ENCODE results near the gene SLC17A6.
A peak's percentile ranks its signal among the peaks of the same experiment; 100 is the strongest.

The SLC17A6 gene

DNA sequence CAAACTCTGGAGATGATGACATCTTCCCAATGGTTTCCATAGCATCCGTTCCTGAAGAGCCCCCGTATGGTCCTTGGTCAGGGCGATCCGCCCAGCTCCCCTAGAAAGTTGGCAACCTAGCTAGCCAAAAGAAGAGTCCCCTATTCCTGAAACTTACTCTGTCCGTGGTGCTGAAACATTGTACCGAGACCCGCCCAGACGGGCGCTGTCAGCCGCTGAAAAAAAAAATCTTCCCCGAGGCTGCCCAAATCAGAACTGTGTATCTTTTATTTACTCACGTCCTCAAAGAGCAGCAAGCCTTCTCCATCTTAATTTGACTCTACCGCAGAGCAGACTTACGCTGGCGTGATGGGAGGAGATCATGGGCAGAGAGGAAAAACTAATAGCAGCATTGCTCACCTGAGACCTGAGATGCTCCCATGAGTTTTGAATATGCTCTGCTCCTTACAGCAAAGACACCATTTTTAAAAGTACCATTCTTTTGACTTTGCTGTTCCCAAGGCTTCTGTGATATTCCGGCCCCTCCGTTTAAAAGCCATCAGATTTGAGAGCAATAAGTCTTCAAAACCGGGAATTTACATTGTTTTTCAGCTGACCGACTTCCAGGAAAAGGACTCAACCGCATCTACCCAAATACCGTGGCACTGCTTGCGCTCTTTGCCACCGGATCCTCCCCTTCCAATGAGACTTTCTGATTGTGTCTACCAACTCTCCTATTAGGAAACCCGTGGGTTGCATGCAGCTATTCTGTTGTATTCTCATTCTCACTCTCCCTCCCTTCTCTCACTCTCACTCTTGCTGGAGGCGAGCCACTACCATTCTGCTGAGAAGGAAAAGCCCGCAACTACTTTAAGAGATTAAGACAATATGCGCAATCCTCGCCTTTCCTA, at the start of gene SLC17A6:
Gene SLC17A6 (plus strand): TSS at position 786 of the 890 bp plus-strand sequence. CDS start 153 bp downstream, outside the sequence.
- peak; percentile 35 for DNase-seq (ENCODE audit: low spot score)

DNA sequence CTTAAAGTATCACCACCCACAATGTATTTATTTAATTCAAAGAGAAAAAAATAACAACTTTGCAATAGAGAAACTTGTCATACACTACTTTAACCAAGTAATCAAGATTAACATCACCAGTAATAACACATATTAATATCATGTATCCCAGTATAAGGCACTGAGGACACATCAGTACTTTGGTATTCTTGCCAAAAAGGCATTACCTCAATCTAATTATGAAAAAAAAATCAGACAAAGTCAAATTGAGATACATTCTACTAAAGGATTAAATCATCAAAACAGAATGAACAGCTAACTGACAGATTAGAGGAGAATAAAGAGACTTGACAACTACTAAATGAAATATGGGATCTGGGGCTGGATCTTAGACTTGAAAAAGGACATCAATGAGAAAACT, 35.8 kb upstream of the SLC17A6 start:
- no peak for DNase-seq (ENCODE audit: low spot score)

DNA sequence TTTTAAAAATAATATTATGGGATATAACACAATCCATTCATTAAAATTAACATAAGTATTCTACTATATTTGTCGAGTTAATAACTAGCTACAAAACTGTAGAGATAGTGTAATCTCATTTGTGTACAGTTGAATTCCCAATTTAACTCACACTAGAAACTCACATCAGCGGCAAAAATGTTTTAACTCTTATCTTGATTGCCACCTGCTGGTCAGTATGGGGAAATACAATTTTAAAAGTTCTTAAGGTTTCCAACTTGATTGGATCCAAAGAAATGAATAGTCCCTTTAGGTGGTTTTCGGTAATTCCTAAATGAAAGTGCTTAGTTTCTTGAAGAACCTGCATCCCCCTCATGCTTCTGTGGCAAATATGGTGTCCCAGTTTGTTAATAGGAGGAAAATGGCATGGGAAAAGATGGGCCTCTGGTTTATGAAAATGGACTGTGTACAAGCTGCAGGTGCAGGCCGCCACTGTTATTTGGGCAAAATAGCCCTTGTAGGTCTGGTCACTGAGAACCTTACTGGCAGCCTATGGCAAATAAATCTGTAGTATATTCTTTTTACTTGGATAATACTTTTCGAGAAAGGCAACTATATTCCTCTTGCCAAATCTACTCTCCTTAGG, 33.7 kb upstream of the SLC17A6 start:
- peak; percentile 14 for DNase-seq (ENCODE audit: low spot score)

DNA sequence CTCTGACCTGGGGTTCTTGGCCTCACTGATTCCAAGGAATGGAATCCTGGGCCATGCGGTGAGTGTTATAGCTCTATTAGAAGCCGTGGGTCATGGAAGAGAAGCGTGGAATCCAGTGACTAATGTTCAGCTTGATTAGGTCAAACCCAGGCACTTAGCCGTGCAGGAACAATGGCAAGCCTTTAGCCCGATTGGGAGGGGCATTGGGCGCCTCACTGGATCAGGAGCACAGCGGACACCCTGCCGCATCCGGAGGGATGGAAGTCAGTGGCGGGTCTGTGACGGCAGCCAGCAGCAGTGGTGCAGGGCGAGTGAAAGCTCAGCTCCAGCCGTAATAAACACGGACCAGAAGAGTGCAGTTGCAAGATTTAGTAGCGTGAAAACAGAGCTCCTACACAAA, 20.5 kb upstream of the SLC17A6 start:
- no peak for DNase-seq (ENCODE audit: low spot score)

DNA sequence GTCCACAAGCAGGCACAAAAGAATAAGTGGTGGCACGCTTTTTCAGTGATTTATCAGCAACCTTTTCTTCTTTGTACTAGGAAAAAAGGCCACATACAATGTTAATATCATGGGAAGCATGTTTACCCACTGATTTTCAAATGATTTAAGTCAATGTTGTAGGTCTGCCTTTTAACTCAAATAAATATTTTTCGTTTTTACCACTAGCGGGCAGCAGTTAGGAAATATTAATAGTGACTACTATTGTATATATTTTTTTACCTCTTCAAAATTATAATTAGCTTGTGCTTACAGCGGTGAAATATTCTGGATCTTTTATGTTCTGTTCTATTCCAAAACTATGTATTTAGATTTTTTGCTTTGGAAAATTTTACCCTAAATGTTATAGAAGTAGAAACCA, 6.4 kb upstream of the SLC17A6 start:
- no peak for DNase-seq (ENCODE audit: low spot score)

DNA sequence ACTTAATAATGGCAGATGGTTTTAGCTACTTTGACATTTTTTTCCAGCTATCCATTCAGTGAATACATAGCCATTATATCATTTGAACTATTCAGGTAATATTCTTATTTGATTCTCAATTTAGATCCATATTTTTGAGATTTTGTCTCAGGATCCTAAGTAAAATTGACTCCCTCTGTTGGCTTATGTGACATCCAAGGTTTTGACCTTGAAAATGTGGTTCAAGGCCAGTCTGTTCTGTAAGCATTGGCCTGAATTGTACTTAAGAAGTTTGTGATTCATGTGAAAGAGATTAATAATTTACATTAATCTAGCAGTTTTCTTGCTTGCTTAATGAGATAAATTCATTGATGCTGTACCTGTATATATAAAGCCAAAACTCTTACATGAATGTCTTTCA, 1.6 kb upstream of the SLC17A6 start:
- no peak for DNase-seq (ENCODE audit: low spot score)

DNA sequence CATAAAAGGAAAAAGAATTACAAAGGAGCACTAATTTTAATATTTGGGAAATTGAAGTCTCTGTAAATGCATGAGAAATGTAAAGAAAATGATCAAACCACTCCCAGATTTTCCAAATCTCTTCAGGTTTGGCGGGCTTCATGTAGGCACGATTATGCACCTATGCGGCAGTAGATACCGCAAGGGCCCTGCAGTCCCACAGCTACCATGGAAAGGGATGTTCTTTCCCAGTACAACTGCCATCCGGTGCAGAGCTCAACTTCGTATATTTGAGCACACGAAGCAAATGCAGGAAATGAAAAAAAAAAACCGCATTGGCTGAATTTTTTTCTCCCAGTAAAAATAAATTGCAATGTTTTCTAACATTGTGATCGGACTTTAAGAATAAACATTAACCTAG, 1.4 kb downstream of the SLC17A6 start:
- DNase-seq (ENCODE audit: low spot score), result no peak

DNA sequence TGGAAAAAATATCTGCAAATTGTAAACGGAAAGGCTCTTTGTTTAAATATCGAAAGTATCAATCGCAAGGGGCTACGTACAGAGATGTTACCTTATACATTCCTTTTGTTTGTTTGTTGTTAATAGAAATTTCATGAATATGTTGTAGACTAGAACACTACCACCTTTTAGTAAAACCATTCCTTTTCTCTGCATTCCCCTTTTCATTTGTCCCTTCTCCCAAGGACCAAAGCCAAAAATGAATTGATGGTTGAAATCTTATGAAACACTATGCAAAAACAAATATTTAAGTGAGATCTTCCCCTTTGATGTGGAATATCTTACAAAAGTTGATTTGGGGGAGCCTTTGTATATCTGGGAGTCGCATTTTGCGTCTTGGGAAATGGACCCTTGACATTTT, 2.1 kb downstream of the SLC17A6 start:
- DNase-seq (ENCODE audit: low spot score), result no peak

DNA sequence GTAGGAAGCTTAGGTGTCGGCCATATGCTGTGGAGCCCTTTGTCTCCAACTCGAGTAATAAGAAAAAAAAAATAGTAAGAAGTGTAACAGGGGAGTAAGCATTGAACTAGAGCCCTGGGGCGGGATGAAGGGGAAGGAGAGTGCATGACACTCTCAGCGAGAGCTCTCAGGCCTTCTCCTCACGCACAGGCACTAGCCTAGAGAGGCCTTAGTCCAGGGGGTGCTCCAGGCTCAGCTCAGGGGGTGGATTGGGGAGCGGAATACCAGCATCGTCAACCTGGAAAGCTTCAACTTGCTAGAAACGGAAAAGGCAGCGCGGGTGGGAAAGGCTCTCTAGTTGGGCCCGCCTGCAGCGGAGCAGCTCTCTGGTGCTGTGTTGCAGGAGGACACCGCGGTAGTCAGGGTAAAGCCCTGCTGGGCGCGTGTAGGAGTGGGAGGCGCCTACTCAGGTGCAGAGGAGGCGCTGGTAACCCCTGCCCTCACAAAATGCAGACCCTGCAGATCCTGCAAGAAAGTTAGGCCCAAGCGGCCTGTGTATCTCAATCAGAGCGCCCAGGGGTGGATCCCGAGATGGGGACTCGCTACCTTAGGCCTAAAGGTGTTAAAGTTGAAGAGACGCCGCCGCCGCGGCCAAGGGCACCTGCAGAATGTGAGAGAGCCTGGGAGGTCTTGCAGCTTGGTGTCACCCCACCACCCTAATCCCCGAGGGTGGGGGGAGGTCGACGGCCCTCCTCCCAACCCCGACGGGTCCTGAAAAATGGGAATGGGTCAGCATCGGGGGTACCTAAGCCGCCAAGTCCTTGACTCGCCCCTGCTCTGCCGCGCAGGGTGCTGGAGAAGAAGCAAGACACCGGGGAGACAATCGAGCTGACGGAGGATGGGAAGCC, 2.8 kb downstream of the SLC17A6 start:
- DNase-seq (ENCODE audit: low spot score), result no peak

DNA sequence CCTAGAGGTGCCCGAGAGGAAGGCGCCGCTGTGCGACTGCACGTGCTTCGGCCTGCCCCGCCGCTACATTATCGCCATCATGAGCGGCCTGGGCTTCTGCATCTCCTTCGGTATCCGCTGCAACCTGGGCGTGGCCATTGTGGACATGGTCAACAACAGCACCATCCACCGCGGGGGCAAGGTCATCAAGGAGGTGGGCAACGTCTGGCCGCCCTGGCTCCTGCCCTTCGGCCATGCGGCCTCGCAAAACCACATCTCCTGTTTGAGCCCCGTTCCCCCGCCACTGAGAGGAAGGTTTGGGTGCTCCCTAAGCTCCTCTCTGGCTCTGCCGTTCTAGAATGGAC, 3.4 kb downstream of the SLC17A6 start:
- no peak for DNase-seq (ENCODE audit: low spot score)

DNA sequence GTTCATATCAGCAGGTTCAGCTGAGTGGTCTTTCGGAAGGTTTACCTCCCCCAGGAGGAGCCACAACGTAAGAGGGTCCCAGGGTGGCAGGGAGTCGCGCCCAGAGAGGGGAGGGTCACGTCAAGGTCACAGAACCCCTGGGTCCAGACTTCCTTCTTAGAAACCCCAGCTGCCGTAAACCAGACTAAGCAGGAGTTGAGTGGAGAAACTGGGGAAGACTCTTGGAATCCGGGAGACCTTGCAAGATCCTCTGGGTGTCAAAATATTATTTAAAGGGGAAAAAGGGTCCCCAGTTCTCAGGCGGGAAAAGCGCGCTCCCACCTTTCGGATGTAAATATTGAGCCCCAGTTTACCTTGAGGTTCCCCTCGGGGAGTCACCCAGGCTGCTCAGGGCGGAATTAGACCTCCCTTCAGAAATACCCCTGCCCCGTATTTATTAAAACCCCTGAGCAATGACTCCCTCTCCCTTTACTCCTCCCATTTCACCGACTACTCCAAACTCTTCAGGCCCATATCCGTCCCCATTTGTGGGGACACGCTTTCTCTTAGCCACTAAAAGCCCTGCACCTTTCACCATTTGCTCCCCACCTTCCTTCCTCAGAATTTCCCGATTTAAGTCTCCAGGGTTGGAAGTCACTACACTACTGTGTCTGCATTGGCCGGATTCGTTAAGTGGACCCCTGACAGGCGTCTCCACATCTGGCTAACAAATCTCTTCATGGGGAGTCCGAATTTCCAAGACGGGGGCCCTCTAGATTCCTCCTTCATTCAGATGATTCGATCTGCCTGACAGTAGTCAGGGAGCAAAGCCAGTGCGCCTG, 4.2 kb downstream of the SLC17A6 start:
- DNase-seq (ENCODE audit: low spot score), result no peak

DNA sequence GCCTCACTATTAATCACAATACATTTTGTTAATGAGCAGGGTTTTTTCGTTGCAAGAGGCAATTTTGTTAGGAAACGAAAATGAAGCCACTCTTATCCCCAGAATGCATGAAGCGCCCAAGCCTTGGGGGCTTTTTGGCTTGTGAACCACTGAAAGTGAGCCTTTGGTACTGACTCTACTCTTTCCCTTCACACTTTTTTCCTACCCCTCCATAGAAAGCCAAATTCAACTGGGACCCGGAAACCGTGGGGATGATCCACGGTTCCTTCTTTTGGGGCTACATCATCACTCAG, 4.8 kb downstream of the SLC17A6 start:
- no peak for DNase-seq (ENCODE audit: low spot score)

DNA sequence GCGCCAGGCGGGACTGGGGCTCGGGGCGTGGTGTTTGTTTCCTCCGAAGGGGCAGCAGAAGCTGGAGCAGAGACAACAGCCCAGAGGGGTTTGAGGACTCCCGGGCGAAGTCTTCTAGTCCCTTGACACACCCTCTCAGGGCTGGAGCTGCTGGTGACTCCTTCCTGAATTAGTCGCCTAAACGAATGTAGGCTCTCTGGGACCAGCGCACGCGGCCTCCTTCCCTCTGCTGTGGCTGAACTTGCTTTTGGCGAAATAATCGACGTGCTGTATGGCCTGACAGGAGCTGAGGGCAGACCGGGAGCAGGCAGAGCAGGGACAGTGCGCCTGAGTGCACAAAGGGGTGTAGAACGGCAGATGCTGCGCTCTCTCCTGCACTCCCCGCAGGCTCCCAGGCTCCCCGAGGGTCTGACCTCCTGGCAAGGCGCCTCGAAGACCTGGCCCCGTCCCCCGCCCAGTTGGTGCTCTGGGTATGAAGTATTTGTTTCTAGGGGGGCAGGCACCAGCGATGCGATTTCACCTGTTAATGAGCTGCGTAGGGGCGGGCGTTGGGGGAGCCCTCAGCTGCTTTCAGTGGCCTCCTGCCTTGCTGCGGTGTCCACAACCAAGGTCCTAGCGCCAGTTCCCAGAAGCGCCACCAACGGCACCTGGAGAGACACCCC, 5.3 kb downstream of the SLC17A6 start:
- DNase-seq (ENCODE audit: low spot score), result no peak

DNA sequence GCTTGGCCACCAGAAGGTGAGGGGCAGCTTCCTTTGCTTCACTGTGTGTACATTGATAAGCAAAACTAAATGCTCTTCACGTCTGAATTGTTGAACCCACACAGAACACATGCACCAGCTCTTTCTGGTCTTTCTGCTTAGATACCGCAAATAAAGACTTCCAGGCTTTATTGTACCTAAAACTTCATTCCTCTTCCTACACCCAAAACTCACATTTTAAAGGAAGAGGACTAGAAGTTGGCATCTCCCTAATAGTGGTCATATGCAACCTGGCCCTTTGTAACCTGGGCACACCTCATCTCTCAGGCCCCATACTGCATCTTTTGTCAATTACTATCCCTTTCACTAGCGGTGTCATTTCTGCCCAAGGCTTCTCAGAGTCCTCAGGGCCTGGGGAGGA, 5.9 kb downstream of the SLC17A6 start:
- no peak for DNase-seq (ENCODE audit: low spot score)

DNA sequence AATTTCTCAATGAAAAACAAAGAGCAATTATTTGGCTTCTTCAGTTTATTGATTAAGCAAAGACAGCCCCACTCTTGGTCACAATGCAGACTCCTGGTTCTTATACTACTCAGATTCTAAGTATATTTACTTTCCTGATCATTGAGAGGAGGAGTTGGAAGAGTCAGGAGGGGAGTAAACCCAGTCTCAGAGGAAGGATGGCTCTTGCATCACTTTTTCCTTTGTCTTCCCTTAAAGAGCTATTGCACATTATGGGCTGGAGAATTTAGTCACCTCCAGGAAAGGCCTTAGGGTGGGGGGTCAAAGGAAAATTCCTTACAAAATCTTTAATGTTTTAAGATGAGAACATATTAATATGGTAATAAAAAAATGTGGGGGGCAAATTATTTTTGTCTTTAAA, 8.1 kb downstream of the SLC17A6 start:
- DNase-seq (ENCODE audit: low spot score), result no peak

DNA sequence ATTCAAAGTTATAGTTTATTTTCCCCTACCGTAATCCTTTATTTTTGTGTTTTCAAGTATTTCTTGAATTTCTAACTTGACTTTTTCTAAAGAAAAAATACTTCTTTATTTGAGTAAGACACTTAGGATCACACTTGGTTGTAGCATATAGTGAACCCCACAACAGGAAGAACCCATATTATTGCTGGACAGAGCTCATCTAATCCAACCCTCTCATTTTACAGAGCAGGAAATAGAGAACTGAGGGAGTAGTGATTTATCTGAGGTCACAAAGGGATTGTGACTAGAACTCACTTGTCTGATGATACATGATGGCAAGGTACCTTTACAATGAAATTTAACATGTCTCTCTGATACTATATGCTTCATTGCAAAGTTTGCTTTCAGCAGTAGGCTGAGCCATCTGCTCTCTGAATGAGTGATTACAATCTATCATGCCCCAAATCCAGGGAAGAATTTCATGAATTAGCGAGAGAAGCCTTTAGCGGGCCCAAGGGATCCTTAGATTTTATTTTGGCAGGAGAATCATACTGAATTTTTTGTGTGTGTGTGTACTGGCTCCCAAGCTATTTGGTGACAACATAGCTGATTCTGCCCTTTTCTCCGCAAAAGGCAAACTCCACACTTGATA, 9.8 kb downstream of the SLC17A6 start:
- no peak for DNase-seq (ENCODE audit: low spot score)

DNA sequence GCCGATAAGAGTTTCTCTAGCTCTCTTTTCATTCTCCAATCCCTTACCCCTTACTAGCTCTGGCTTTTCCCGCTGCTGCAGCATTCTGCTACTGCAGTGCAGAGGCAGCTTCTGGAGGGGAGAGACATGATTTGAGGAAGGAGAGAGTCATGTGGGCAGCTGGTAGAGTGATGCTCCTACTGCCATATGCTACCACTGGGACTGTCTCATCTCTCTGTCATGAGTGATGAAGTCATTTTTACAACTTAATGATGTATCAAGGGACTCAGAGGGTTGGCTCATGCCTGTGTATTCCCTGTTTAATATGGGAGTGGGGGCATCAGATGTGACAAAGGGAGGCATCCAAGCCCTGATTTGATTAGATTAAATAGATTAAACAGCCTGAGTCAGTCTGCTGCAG, 11.3 kb downstream of the SLC17A6 start:
- DNase-seq (ENCODE audit: low spot score), result no peak

DNA sequence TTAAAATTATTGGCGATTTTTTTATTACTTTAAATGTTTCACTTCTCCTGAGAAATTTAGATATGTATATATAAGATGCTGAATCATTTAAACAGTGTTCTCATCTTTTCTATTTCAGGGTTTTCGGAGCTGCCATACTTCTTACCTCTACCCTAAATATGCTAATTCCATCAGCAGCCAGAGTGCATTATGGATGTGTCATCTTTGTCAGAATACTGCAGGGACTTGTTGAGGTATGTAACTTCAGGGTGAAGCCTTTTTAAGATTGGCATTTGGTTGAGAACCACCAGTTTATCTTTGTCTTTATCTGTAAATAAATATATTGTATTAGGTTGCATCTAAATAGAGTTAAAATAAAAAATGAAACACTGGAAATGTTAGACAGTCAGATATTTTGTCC, 21.1 kb downstream of the SLC17A6 start:
- no peak for DNase-seq (ENCODE audit: low spot score)

DNA sequence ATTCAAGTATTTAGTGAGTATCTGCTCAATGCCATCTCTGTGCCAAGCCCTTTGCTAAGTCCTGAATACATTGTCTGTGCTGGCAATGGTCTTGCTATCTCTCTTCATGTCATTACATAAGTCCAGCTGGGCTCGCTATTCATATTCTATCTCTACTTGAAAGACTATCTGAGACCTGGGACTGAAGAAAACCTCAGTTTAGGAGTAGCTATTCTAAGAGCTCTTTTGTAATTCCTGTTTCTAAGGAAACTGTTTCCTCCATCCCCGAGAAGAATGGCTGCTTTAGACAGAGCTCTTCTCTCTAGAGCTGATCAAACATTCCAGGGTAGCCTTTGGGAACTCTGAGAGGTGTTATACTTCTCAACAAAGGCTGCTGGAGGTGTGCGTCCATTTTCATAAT, 33.0 kb downstream of the SLC17A6 start:
- no peak for DNase-seq (ENCODE audit: low spot score)

DNA sequence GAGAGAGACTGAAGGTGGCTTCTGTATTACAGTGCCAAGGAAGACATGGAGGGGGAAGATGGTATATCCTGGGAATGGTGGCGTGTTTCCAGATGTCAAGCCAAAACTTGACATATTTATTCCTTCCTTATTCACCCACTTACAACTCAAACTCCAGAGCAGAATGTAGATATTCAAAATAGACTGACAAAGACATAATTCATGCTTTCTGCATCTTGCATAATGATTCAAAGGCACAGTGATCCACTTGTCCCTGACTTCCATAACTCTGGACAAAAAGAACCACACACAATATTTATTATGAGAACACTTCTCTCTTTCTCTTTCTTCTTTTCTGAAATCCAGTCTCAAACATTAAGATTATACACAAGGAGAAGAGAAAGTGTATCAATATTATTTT, 48.9 kb downstream of the SLC17A6 start:
- DNase-seq (ENCODE audit: low spot score), result no peak
